NCI-H446 treated with DMSO at 0.1 percent for 48 hours (cell line): Measurements from ENCODE around the gene DDIAS.
A peak's percentile ranks its signal among the peaks of the same experiment; 100 is the strongest.
"Not testable (repeated sequence)": the region's sequence is repeated elsewhere in the genome, so short reads cannot be mapped to it uniquely, and the experiment has no call there.

Experiments
- DNase-seq: peaks from one replicate; lab custom pipeline; 2025; lab: John Stamatoyannopoulos, UW

The DDIAS gene

DNA sequence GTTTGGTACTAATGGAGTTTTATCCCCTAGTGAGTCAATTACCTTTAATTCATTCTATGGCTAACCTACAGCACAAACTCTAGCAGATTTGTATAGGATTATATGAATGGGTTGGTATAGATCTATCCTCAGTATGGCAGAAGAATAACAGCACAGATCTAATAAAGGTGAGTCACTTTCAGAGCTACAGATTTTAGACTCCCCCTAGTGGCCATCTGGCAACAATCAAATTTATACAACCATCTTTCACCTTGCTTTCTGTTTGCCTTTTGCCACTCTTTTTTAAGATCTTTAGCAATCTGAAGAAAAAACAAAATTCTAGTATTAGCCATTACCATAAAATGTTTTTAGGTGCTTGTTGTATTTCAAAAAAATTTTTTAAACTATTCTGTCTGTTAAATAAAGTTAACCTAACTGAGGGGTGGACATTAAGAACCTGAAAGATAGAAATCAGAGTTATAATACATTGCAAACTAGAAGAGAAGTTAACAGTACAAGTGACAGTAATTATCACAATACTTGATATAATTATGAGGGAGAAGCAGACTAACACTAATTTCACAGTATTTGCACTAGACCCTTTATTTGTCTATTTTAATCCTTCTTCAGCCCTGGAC is 25.8 kb downstream of the DDIAS start:
- peak; percentile 60 for DNase-seq

DNA sequence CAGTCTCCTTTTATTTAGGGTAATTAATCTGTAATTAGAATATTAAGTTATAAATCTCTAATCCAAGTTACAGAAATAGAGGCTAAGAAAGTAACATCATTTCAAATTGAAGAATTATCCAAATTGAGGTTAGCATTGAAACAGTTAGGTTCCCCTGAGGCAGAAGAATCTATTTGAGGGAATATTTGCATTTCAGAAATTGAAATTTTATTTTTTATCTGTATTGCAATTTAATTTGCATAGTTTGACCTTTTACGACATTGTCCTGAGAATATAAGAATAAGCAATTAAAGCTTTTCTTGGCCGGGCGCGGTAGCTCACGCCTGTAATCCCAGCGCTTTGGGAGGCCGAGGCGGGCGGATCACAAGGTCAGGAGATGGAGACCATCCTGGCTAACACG is 27.6 kb downstream of the DDIAS start:
- no peak for DNase-seq

DNA sequence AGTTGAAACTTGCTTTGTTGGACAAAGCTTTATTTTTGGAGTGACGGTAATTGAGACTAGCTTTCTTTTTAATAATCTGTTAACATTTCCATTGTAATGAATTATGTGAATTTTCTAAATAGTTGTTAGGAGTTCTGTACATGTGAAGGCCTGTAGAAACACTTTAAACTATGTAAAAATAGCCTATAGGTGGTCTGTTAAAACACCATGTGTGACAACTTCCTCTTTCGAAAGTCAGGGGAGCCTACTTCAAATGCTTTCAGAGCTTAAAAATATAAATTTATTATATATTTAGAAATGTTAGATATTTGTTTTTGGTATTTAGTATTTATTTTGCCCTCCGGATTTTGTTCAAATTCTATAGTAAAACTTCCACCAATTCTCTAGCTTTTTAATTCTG is 28.7 kb downstream of the DDIAS start:
- DNase-seq: no peak

GRCh38 chr11:82930734-82931133 is 29.2 kb downstream of the DDIAS start:
- DNase-seq: no peak

DNA sequence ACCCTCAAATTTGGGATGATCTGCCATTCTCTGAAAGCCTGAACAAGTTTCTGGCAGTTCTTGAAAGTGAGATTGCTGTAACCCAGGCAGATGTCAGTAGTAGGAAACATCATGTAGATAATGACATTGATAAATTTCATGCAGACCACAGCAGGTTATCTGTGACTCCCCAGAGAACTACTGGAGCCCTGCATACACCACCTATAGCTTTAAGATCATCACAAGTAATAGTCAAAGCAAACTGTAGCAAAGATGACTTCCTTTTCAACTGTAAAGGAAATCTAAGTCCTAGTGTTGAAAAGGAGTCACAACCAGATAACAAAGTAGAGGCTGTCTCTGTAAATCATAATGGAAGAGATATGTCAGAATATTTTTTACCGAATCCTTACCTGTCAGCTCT is 31.0 kb downstream of the DDIAS start:
- no peak for DNase-seq

- DNase-seq: no peak
Observed at GRCh38 chr11:82936261-82936660, 34.7 kb downstream of the DDIAS start.

DNA sequence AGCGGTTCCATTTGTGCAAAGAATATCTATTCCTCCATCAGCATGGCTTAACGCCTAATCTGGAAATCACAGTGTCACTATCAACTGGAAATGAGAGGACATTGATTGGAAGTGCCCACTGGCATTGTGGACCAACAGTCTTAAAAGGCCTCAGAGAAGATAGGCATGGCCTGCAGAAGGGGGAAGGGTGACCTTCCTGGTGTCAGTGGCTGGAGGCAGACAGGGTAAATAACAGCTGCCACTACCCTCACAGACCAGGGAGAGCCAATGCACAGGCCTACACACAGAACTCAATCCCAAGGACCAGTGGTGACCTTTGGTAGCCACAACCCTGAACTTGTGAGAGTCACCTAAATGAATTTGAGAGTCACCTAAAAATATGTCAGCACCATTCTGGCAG is 36.0 kb downstream of the DDIAS start:
- no peak for DNase-seq

GRCh38 chr11:82939456-82939855 is 37.9 kb downstream of the DDIAS start:
- no peak for DNase-seq

- DNase-seq: no peak
Observed at GRCh38 chr11:82942376-82942775, 40.8 kb downstream of the DDIAS start.

- not testable (repeated sequence) for DNase-seq
Observed at GRCh38 chr11:82943430-82943829, 41.9 kb downstream of the DDIAS start.

DNA sequence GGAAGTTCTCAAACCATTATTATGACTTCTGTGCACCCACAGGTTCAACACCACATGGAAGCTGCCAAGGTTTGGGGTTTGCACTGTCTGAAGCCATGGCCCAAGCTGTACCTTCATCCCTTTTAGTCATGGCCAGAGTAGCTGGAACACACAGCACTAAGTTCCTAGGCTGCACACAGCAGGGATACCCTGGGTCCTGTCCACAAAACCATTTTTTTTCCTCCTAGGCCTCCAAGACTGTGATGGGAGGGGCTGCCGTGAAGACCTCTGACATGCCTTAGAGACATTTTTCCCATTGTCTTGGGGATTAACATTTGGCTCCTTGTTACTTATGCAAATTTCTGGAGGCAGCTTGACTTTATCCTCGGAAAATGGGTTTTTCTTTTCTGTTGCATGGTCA is 42.7 kb downstream of the DDIAS start:
- no peak for DNase-seq

- DNase-seq: not testable (repeated sequence)
Observed at GRCh38 chr11:82945041-82945440, 43.5 kb downstream of the DDIAS start.

GRCh38 chr11:82945682-82946081 is 44.1 kb downstream of the DDIAS start:
- no peak for DNase-seq

GRCh38 chr11:82949352-82949751 is 47.8 kb downstream of the DDIAS start:
- DNase-seq: no peak

- not testable (repeated sequence) for DNase-seq
Observed at GRCh38 chr11:82950502-82950901, 49.0 kb downstream of the DDIAS start.

DNA sequence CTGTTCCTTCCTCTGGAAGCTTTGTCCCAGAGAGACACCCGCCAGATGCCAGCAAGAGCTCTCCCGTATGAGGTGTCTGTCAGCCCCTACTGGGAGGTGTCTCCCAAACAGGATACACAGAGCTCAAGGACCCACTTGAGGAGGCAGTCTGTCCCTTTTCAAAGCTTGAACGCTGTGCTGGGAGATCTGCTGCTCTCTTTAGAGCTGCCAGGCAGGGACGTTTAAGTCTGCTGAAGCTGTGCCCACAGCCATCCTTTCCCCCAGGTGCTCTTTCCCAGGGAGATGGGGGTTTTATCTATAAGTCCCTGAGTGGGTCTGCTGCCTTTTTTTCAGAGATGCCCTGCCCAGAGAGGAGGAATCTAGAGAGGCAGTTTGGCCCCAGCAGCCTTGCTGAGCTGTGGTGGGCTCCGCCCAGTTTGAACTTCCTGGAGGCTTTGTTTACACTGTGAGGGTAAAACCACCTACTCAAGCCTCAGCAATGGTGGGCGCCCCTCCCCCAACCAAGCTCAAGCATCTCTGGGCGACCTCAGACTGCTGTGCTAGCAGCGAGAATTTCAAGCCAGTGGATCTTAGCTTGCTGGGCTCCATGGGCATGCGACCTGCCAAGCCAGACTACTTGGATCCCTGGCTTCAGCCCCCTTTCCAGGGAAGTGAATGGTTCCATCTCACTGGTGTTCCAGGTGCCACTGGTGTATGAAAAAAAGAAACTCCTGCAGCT is 54.4 kb downstream of the DDIAS start:
- DNase-seq: not testable (repeated sequence)

DNA sequence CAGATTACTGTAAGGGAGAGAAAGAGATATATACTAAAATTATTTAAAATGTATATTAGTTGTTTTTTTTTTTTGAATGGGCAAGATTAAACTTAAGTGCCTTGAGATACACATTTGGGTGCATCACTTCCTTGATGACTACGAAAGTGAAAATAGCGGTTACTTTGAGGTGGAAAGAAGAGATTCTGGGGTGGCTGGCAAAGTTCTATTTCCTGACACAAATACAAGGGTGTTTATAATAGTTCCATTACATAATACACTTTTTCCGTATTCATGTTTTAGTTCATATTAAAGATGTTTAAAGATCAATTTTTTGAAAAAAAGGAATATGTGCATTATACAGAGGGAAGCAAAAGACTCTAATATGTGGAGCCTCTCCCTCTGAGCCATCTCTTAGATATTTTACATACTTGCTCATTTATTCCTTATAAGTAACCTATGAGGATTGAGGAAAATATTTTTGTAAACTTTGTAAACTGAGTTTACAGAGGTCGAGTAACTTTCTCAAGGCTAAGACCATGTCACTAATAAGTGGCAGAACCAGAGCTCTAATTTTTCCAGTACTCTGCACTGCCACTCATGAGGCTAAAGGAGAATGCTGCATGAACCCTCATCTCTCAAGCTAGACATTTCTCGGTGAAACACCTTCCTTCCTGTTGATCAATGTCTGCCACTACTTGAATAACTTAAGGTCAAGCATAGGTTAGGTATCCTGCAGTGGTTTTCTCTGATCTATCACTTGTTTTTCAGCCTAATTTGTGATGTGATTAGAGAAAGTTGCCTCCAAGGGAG is 58.6 kb downstream of the DDIAS start:
- no peak for DNase-seq

GRCh38 chr11:82960779-82961143 is 59.2 kb downstream of the DDIAS start:
- DNase-seq: no peak

GRCh38 chr11:82962021-82962420 is 60.5 kb downstream of the DDIAS start:
- not testable (repeated sequence) for DNase-seq

GRCh38 chr11:82967381-82967780 is 65.8 kb downstream of the DDIAS start:
- no peak for DNase-seq

GRCh38 chr11:82969811-82970210 is 68.3 kb downstream of the DDIAS start:
- no peak for DNase-seq

DNA sequence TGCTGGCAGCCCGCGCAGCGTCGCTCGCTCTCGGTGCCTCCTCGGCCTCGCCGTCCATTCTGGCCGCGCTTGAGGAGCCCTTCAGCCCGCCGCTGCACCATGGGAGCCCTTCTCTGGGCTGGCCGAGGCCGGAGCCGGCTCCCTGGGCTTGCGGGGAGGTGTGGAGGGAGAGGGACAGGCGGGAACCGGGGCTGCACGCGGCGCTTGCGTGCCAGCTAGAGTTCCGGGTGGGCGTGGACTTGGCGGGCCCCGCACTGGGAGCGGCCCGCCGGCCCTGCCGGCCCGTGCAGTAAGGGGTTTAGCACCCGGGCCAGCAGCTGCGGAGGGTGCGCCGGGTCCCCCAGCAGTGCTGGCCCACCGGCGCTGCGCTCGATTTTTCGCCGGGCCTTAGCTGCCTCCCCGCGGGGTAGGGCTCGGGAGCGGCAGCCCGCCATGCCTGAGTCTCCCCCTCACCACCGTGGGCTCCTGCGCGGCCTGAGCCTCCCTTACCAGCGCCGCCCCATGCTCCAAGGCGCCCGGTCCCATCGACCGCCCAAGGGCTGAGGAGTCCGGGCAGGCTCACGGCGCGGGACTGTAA is 69.1 kb downstream of the DDIAS start:
- DNase-seq: peak; percentile 19

DNA sequence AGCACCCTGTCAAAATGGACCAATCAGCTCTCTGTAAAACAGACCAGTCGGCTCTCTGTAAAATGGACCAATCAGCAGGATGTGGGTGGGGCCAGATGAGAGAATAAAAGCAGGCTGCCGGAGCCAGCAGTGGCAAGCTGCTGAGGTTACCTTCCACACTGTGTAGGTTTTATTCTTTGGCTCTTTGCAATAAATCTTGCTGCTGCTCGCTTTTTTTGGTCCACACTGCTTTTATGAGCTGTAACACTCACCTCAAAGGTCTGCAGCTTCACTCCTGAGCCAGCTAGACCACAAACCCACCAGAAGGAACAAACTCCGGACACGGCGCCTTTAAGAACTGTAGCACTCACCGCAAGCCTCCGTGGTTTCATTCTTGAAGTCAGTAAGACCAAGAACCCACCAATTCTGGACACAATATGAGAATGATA is 70.0 kb downstream of the DDIAS start:
- DNase-seq: not testable (repeated sequence)
